Lower leg skin (tissue), 3 donors: Measurements from ENCODE around the gene NR3C2.

Source experiments
- POLR2A ChIP-seq, 2 donors: fragments of 450-650 bp; IDR thresholded peaks; one replicate each; pipeline ENCODE4 v1.6.1; 2016 to 2017; ENCODE audit warnings: antibody characterized with exemption in 2 of 2, mild to moderate bottlenecking in 1 of 2, moderate library complexity in 1 of 2
- TF ChIP-seq, protein P1 (sequence below), 3 donors: fragments of 450-650 bp; IDR thresholded peaks; one replicate each; pipeline ENCODE4 v1.5.1; 2016; ENCODE audit warnings: antibody characterized with exemption in 3 of 3, mild to moderate bottlenecking in 3 of 3, moderate library complexity in 2 of 3

DNA sequence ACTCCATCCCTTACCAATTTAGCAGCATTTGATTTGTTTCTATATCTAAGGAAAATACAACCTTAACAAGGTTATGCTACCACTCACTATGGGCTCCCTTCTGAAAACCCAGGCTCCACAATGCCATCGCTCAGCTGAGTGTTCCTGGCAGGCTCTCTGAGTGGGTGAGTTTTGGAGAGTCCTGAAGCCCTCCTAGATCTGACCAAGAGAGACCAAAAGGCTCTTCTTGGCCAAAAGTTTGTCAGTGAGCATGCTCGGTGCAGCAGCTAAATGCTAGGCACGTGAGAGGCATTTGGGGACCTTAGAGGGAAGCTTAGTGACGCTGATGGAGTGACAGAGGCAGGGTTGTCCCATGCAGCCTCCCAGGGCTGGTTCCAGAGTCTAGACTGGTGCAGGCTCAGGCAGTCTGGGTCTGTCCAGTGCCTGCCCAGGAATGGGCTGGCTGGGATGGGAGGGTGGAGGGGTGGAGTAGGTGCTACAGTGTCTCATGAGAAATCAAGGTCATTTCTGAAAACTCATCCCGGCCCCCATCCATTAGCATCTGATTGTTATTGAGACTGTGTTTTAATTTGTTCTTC, 346.8 kb downstream of the NR3C2 start:
- TF ChIP-seq, protein P1, sequence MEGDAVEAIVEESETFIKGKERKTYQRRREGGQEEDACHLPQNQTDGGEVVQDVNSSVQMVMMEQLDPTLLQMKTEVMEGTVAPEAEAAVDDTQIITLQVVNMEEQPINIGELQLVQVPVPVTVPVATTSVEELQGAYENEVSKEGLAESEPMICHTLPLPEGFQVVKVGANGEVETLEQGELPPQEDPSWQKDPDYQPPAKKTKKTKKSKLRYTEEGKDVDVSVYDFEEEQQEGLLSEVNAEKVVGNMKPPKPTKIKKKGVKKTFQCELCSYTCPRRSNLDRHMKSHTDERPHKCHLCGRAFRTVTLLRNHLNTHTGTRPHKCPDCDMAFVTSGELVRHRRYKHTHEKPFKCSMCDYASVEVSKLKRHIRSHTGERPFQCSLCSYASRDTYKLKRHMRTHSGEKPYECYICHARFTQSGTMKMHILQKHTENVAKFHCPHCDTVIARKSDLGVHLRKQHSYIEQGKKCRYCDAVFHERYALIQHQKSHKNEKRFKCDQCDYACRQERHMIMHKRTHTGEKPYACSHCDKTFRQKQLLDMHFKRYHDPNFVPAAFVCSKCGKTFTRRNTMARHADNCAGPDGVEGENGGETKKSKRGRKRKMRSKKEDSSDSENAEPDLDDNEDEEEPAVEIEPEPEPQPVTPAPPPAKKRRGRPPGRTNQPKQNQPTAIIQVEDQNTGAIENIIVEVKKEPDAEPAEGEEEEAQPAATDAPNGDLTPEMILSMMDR (IDR thresholded peaks at IDR 0.05) = no peak
- no peak for TF ChIP-seq POLR2A (IDR thresholded peaks at IDR 0.05)
